RPMI8226 (cell line): ENCODE measurements around the gene SEPTIN10.

ENCODE experiments used
- DNase-seq: peaks from one replicate; pipeline ENCODE4 v3.0.0-alpha.2; 2015

SEPTIN10 gene

DNA sequence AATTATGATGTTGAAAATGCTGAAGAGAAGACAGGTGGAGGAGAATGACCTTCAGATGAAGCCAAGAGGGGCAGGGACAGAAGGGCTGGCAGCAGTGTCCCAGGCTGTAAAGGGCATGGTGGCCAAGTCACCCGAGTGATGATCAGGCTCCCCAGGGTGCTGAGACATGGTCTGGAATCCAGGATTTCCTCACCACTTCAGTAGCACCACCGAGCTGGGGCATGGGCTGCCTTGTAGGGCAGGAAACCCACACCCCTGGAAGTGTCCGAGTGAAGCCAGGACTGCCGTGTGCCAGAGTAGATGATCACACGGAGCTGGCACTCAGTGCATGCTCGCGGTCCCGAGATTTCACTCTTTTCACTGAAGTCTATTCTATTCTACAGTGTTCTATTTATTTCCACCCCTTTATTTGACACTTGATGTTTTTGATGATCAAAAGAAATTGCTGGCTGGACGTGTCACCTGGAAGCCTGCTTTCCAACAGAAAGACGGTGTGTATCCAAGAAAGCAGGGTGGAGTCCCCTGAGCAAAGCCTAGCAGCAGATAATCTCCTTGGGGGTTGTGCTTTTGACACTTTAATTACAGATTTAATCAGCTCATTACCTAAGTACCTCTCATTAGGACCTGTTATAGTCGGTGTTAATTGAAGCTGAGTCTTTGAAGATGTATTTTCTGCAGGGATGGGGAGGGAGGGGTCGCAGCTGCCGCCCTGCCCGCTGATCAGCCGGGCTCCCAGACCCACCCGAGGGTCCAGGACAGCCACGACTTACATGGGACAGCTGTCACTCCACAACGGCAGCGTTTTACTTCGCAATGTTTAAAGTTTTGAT, 92.3 kb downstream of the SEPTIN10 start:
- DNase-seq: no peak

DNA sequence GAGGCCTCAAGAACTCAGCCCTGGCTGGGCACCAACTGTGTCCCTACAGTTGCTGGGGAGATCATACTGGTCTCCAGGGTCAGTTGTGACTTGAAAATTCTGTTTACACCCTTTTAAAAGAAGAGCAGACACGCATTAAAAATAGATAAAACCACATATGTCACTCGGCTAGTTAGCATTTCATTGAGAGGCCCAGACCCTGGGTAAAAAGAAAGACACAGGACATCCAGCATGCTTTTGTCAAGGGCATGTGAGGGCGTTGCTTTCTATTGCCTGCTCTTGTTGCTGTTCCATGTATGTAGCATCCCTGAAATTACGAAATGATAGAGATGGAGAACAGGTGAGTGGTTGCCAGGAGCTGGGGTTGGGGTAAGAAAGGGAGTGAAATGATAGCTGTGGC, 94.3 kb downstream of the SEPTIN10 start:
- DNase-seq: no peak

GRCh38 chr2:109517118-109517889, 96.5 kb downstream of the SEPTIN10 start:
- DNase-seq: no peak

DNA sequence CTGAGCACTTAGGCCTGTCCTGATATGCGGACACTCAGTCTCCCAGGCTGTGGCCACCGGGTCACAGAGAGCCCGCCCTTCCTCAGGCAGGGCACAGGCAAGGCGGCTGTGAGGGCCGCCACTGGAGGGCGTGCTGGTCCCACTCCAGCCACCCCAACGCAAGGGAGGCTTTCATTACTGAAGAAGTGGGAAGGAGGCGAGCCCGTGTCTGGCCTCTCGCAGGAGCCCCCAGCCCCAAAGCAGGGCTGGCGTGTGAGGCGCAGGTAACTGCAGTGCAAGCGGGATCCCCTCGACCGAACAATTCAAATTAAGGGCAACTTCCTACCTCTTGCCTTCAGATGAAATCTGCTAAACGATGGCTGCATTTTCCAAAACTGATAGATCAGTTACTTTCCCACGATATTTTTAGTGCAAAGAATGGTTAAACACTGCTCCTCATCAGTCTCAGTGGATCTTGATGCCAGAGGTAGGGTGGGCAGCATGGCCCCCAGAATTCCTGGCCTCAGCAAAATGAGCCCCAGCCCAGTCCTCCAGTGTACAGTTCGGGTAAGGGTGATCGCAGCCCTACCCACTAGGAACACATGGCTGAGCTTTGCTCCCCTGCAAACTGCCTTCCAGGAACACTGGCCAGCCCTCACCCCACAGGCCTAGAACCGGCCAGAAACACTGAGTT, 97.2 kb downstream of the SEPTIN10 start:
- DNase-seq: peak; percentile 75

DNA sequence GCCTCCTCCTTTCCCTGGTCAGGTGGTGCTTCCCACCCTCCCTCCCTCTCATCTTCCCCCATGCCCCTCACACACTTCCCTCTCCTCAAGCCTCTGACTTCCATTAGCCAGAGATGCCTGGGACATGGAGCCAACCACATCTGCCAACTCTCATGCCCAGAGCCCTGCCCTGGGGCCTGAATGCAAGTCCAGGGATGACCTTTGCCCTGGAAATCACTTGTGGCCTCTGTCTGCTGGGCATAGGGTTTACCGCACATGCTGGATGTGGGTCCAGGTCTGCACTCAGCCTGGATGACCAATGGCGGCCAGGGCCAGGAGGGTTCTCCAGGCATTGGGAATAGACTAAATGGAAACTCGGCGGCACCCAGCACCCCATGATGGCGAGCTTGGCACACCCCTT, 98.9 kb downstream of the SEPTIN10 start:
- DNase-seq: no peak

- no peak for DNase-seq
Measured at GRCh38 chr2:109513749-109514588, 99.8 kb downstream of the SEPTIN10 start.

DNA sequence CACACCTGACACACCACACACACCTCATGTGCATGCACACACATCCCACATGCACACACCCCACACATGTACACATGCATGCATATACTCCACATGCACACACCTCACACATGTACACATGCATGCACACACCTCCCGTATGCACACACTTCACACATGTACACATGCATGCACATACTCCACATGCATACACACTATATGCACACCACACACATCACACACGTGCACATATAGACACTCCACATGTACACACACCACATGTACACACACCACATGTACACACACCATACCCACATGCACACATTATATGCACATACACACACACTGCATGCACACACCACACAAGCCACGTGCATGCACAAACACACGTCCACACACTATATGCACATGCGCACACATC, 100.5 kb downstream of the SEPTIN10 start:
- DNase-seq: no peak

DNA sequence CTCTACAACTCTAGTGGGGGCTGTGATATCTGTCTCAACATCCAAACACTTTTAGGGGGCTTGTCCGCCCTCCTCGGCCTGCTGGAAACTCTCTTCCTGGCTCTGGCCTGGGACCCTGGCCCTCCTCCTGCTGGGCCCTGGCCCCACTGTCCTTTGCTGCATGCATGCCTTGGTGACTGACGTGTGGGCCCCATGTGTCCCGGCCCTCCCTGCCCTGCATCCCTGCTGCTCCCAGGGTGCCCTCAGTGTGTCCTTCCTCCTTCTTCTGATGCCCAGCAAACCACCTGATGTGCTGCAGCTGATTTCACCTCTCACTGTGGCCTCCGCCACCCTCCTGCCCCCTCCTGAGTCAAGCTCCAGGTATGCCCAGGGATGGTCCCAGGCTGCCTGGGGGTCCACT, 101.7 kb downstream of the SEPTIN10 start:
- DNase-seq: no peak

DNA sequence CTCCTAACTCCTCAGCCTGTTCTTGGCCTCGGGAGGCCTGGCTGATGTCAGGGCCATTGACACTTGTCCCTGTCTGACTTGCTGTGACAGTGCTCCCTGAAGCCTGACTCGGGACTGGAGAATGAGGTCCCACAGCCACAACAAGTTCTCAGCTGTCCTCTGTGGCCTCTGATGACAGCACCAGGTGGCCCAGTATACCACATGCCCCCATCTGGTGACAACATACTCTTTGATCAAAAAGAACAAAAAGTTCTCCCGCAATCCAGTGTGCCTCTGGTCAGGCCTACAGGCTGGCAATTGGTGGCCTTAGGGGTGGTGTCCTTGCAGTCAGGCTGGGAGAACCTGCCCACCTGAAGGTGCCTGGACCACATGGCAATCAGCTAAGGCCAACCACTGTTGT, 102.6 kb downstream of the SEPTIN10 start:
- no peak for DNase-seq

- DNase-seq: peak; percentile 86
Measured at GRCh38 chr2:109510136-109511028, 103.4 kb downstream of the SEPTIN10 start.

DNA sequence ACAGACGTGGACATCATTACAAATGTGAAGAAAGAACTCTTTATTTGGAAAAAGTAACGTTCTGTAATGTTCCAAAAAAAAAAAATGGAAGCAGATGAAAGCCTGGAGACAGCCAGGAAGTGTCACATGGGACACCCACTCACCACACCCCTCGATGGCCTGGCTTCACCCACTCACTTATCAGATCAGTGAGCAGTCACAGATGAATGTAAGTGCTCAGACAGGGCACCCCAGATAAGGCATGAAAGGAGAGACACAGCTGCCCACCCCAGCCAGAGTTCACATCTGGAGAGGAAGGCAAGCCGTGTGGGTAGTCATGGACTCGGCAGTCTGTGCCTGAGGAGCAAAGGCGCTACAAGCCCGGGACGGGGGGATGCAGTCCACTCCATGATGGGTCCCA, 105.2 kb downstream of the SEPTIN10 start:
- DNase-seq: no peak

DNA sequence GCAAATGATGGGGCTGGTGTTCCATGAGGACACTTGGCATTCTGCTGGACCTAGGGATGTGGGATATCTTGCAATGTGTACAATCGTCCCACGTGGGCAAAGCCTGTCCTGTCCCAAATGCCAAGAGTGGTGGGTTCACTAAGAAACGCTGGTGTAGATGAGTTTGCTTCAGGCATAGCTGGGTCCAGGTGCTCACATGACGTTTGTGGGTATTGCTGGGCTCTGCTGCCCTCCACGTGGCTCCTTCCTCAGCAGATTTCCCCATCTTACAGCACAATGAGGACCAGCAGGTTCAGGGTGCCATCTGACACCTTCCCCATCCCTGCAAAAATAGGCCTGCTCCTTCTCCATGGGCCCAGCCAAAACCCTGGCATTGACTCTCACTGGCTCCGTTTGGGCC, 105.9 kb downstream of the SEPTIN10 start:
- DNase-seq: no peak

DNA sequence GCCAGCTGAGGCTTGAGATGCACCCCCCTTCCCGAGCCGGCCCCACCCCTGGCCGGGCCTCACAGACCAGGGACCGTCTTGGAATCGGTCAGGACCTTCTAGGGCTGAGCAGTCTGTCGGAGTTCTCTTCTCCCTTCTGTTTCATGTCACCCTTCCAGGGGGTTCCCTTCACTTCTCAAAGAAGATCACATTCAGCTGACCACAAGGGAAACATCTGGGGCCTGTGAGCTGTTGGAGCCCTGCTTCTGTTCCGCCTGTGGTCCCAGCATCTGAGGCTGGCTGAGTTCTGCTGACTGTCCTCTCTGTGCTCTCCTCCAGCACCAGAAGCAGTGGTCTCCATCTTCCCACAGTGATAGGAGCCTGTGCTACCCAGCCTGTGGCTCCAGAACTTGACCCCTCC, 106.5 kb downstream of the SEPTIN10 start:
- peak; percentile 33 for DNase-seq

GRCh38 chr2:109503191-109503590, 110.6 kb downstream of the SEPTIN10 start:
- DNase-seq: no peak

DNA sequence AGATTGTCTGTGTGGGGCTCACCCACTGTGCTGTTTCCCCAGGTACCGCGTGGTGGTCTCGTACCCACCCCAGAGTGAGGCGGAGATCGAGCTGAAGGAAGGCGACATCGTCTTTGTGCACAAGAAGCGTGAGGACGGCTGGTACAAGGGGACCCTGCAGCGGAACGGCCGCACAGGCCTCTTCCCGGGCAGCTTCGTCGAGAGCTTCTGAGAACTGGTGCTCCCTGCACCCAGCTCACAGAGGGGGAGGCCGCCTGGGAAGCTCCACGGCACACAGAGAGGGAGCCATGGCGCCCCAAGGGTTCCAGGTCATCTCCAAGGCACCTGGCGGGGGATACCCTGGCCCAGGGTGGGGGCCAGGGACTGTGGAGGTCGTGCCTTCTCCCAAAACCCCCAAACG, 112.3 kb downstream of the SEPTIN10 start:
- DNase-seq: no peak

DNA sequence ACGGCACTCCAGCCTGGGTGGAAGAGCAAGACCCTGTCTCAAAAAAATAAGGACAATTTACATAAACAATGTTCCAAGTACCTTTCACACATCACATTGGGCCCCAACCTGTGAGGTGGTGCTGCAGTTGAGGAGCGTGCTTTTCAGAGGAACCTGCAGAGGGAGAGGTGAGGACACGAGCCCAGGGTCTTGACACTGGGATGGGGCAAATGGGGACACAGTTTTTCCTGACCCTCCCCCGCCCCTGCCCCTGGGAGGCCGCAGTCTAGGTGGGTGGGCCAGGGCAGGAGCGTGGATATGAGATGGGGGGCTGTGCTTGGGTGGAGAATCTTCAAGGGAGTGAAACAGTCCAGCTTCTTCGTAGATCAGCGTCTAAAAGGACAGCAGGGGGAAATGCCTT, 112.9 kb downstream of the SEPTIN10 start:
- no peak for DNase-seq

DNA sequence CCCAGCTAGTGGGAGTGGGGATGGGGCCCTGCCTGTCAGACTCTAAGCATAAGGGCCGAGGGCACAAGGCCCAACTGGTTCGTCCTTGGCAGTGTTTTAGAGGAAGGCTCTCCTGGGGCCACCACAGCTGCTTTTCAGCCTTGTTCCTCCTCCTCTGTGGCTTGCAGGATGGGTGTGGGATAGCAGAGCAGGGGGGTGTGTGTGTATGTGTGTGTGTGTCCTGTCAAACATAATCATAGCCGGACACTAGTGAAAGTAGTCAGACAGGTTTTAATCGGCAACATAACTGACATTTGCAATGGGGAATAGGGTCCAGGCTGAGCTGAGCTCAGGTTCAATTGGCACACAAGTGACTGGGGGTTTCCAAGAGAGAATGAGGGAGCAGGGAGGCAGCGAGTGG, 114.2 kb downstream of the SEPTIN10 start:
- no peak for DNase-seq

DNA sequence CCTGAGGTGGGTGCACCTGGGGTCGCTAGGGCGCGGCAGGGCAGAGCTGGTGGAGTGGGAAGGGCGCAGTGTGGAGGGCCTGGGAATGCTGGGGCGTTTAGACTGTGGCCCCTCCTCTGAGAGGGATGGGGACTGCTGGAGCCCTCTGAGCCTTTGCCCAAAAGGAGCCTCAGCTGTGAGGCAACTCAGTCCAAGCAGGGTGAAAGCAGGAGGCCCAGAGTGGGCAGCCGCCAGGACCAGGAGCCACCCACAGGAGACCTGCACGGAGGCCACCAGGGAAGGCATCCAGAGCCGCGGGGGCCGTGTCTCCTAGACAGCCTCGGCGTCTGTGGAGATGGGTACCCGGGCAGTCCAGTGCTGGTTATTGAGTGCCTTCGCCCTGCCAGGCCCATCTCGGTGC, 114.9 kb downstream of the SEPTIN10 start:
- no peak for DNase-seq

- no peak for DNase-seq
Measured at GRCh38 chr2:109497911-109498870, 115.6 kb downstream of the SEPTIN10 start.

DNA sequence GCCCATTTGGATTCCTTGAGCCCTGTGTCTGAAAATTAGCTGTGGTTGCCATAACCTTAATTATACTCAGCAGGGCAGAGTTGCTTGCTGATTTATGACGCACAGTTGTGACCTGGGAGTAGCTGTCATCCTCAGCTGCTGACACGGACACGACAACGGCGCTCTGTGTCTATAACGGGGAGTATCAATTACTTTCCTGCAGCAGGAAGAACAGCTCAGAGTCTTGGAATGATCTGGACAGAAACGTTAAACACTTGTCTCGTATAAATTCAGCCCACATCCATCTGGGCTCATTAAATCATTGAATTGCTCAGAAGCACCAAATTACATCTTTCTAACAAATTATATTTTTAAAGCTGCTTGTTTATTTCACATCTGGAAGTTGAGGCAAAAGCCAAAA, 116.3 kb downstream of the SEPTIN10 start:
- no peak for DNase-seq

- DNase-seq: no peak
Measured at GRCh38 chr2:109494351-109494750, 119.4 kb downstream of the SEPTIN10 start.
